ENCODE results near the gene MLLT3. TPM values are rescaled to one million over a fixed set of nuclear protein-coding genes. Genes with fewer than 3 reads are reported as not detected.

MLLT3 gene
- total and polyA plus RNA-seq, 2 donors (not counting 3 experiments of a cell fraction or from before 2014, with no cell fraction given) = 6.1 to 10.0 TPM

- TF ChIP-seq EZH2 (IDR thresholded peaks at IDR 0.05; ENCODE audit: borderline replicate concordance, low read depth, low read length, severe bottlenecking) (no peak), POLR2AphosphoS5 (IDR thresholded peaks at IDR 0.05; ENCODE audit: insufficient read depth, low read depth, low read length) (no peak)
- Histone ChIP-seq H3K9me3 (replicated peaks; ENCODE audit: control insufficient read depth, insufficient read depth, low read length) (no peaks in the 10 kb centered on the region), H3K4me3 (replicated peaks in 1 of 3; ENCODE audit: insufficient read depth in 1 of 3, low read depth in 1 of 3, low read length in 3 of 3) (no peak overlapping the region), H3K27me3 (ENCODE audit: control insufficient read depth in 2 of 2, insufficient read depth in 2 of 2, low read length in 2 of 2) (no peaks in the 10 kb centered on the region), H3K9me1 (replicated peaks; ENCODE audit: control insufficient read depth, extremely low read depth, insufficient read depth, low read length) (no peaks in the 10 kb centered on the region), H3K9ac (replicated peaks; ENCODE audit: extremely low read depth, insufficient read depth, low read length) (no peak overlapping the region), H4K20me1 (replicated peaks; ENCODE audit: control insufficient read depth, extremely low read depth, insufficient read depth, low read length) (no peaks in the 10 kb centered on the region), H3K79me2 (ENCODE audit: control insufficient read depth, insufficient read depth, low read length) (no peaks in the 10 kb centered on the region), H3K4me1 (ENCODE audit: control insufficient read depth, extremely low read depth, insufficient read depth, low read length) (no peaks in the 10 kb centered on the region), H3K36me3 (ENCODE audit: control insufficient read depth in 2 of 2, extremely low read depth in 1 of 2, insufficient read depth in 2 of 2, low read length in 2 of 2) (no peaks in the 10 kb centered on the region), H3K4me2 (ENCODE audit: insufficient read depth, low read length) (no peak overlapping the region), H2AFZ (ENCODE audit: low read depth, low read length) (no peak overlapping the region), H3K27ac (ENCODE audit: insufficient read depth, low read depth, low read length) (no peak overlapping the region)
- dilution Hi-C loops (cut with MboI; ENCODE audit: extremely low pct_ligation_motif_present, low sequenced_read_pairs) (no loop called here), intact Hi-C loops (cut with micrococcal nuclease) (loop anchor here (5.0 kb wide), 1 partner anchor 481 kb away; no protein-coding TSS in a partner anchor)
- ChIA-PET CTCF (interaction anchor here (0.7 kb wide), 1 partner anchor 754 kb away, joined by 3 read pairs; no protein-coding TSS in a partner anchor), POLR2A (interaction anchor here (0.6 kb wide), 1 partner anchor 505 kb away, joined by 3 read pairs; no protein-coding TSS in a partner anchor)
- no TSS peak for BruUV-seq (replicated peaks)
- DNase-seq (ENCODE audit: low read depth, low spot score) (no peak), FAIRE-seq (no peak)
These were observed 213.8 kb downstream of the MLLT3 start for GRCh38 chr9:20408513-20408912.

- TF ChIP-seq MYC (IDR thresholded peaks at IDR 0.05; ENCODE audit: low read depth, low read length) (no peak), POLR2AphosphoS5 (IDR thresholded peaks at IDR 0.05; ENCODE audit: insufficient read depth, low read depth, low read length) (no peak), GATA2 (IDR thresholded peaks at IDR 0.05; ENCODE audit: insufficient read depth, insufficient read length, low read depth, low read length) (no peak), POLR2A (IDR thresholded peaks at IDR 0.05; ENCODE audit: low read depth, low read length) (no peak), JUN (IDR thresholded peaks at IDR 0.05; ENCODE audit: borderline replicate concordance, insufficient read depth, insufficient read length, low read depth) (no peak), MAX (IDR thresholded peaks at IDR 0.05; ENCODE audit: insufficient read depth, insufficient read length) (no peak)
- TF ChIP-seq, protein P1, sequence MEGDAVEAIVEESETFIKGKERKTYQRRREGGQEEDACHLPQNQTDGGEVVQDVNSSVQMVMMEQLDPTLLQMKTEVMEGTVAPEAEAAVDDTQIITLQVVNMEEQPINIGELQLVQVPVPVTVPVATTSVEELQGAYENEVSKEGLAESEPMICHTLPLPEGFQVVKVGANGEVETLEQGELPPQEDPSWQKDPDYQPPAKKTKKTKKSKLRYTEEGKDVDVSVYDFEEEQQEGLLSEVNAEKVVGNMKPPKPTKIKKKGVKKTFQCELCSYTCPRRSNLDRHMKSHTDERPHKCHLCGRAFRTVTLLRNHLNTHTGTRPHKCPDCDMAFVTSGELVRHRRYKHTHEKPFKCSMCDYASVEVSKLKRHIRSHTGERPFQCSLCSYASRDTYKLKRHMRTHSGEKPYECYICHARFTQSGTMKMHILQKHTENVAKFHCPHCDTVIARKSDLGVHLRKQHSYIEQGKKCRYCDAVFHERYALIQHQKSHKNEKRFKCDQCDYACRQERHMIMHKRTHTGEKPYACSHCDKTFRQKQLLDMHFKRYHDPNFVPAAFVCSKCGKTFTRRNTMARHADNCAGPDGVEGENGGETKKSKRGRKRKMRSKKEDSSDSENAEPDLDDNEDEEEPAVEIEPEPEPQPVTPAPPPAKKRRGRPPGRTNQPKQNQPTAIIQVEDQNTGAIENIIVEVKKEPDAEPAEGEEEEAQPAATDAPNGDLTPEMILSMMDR (IDR thresholded peaks at IDR 0.05; ENCODE audit: extremely low read depth in 1 of 2, insufficient read depth in 1 of 2, low read depth in 1 of 2, low read length in 2 of 2) = no peak
- CTCF ChIA-PET = no interaction called here
- BruUV-seq (replicated peaks) = no TSS peak
These were observed 215.3 kb downstream of the MLLT3 start for GRCh38 chr9:20407013-20407412.

More at GRCh38 chr9:20407013-20407412, 215.3 kb downstream of the MLLT3 start:
- DNase-seq (ENCODE audit: low read depth, low spot score) = no peak
- H3K79me2 ChIP-seq (ENCODE audit: control insufficient read depth, insufficient read depth, low read length) = no peaks in the 10 kb centered on the region
- H4K20me1 ChIP-seq (replicated peaks; ENCODE audit: control insufficient read depth, extremely low read depth, insufficient read depth, low read length) = no peaks in the 10 kb centered on the region
- H3K27me3 ChIP-seq (ENCODE audit: control insufficient read depth in 2 of 2, insufficient read depth in 2 of 2, low read length in 2 of 2) = no peaks in the 10 kb centered on the region
- no peak overlapping the region for H3K27ac ChIP-seq (ENCODE audit: insufficient read depth, low read depth, low read length)
- dilution Hi-C loops (cut with MboI; ENCODE audit: extremely low pct_ligation_motif_present, low sequenced_read_pairs) = no loop called here
- POLR2A ChIA-PET = no interaction called here
- H3K4me2 ChIP-seq (ENCODE audit: insufficient read depth, low read length) = no peak overlapping the region
- intact Hi-C loops (cut with micrococcal nuclease) = loop anchor here (5.0 kb wide), 1 partner anchor 480 kb away; no protein-coding TSS in a partner anchor
- H2AFZ ChIP-seq (ENCODE audit: low read depth, low read length) = no peak overlapping the region
- H3K4me3 ChIP-seq (replicated peaks in 1 of 3; ENCODE audit: insufficient read depth in 1 of 3, low read depth in 1 of 3, low read length in 3 of 3) = no peak overlapping the region
- H3K36me3 ChIP-seq (ENCODE audit: control insufficient read depth in 2 of 2, extremely low read depth in 1 of 2, insufficient read depth in 2 of 2, low read length in 2 of 2) = no peaks in the 10 kb centered on the region
- no peaks in the 10 kb centered on the region for H3K9me1 ChIP-seq (replicated peaks; ENCODE audit: control insufficient read depth, extremely low read depth, insufficient read depth, low read length)
- H3K4me1 ChIP-seq (ENCODE audit: control insufficient read depth, extremely low read depth, insufficient read depth, low read length) = peaks cover 2% of the 10 kb centered on the region
- FAIRE-seq = no peak
- no peaks in the 10 kb centered on the region for H3K9me3 ChIP-seq (replicated peaks; ENCODE audit: control insufficient read depth, insufficient read depth, low read length)
- no peak overlapping the region for H3K9ac ChIP-seq (replicated peaks; ENCODE audit: extremely low read depth, insufficient read depth, low read length)

Measured in endothelial cell of umbilical vein (primary cell).